ENCODE data around the gene SOD3.

Gene SOD3

GRCh38 chr4:24794916-24795665 is at the start of gene SOD3:
TSS of gene SOD3 (plus strand) at chr4:24795573. CDS start at chr4:24799522, 3,949 bp downstream.
- DNase-seq (ENCODE audit: low read depth in 1 of 2, low spot score in 1 of 2), result no peak

GRCh38 chr4:24747234-24747975 is 48.0 kb upstream of the SOD3 start:
- no peak for DNase-seq (ENCODE audit: low read depth in 1 of 2, low spot score in 1 of 2)

GRCh38 chr4:24748023-24748422 is 47.4 kb upstream of the SOD3 start:
- DNase-seq (ENCODE audit: low read depth in 1 of 2, low spot score in 1 of 2), result no peak

GRCh38 chr4:24748758-24749350 is 46.5 kb upstream of the SOD3 start:
- DNase-seq (ENCODE audit: low read depth in 1 of 2, low spot score in 1 of 2), result no peak

- no peak for DNase-seq (ENCODE audit: low read depth in 1 of 2, low spot score in 1 of 2)
Observed at GRCh38 chr4:24750106-24750505, 45.3 kb upstream of the SOD3 start.

- no peak for DNase-seq (ENCODE audit: low read depth in 1 of 2, low spot score in 1 of 2)
Observed at GRCh38 chr4:24751926-24752539, 43.3 kb upstream of the SOD3 start.

GRCh38 chr4:24753519-24753918 is 41.9 kb upstream of the SOD3 start:
- no peak for DNase-seq (ENCODE audit: low read depth in 1 of 2, low spot score in 1 of 2)

GRCh38 chr4:24754571-24754970 is 40.8 kb upstream of the SOD3 start:
- no peak for DNase-seq (ENCODE audit: low read depth in 1 of 2, low spot score in 1 of 2)

- no peak for DNase-seq (ENCODE audit: low read depth in 1 of 2, low spot score in 1 of 2)
Observed at GRCh38 chr4:24763631-24764297, 31.6 kb upstream of the SOD3 start.

GRCh38 chr4:24764345-24764744 is 31.0 kb upstream of the SOD3 start:
- DNase-seq (ENCODE audit: low read depth in 1 of 2, low spot score in 1 of 2), result no peak

- no peak for DNase-seq (ENCODE audit: low read depth in 1 of 2, low spot score in 1 of 2)
Observed at GRCh38 chr4:24765376-24765988, 29.9 kb upstream of the SOD3 start.

GRCh38 chr4:24768006-24768405 is 27.4 kb upstream of the SOD3 start:
- DNase-seq (ENCODE audit: low read depth in 1 of 2, low spot score in 1 of 2), result no peak

- DNase-seq (ENCODE audit: low read depth in 1 of 2, low spot score in 1 of 2), result no peak
Observed at GRCh38 chr4:24768604-24769003, 26.8 kb upstream of the SOD3 start.

GRCh38 chr4:24769571-24769970 is 25.8 kb upstream of the SOD3 start:
- no peak for DNase-seq (ENCODE audit: low read depth in 1 of 2, low spot score in 1 of 2)

- DNase-seq (ENCODE audit: low read depth in 1 of 2, low spot score in 1 of 2), result no peak
Observed at GRCh38 chr4:24770032-24770584, 25.3 kb upstream of the SOD3 start.

GRCh38 chr4:24770667-24771066 is 24.7 kb upstream of the SOD3 start:
- DNase-seq (ENCODE audit: low read depth in 1 of 2, low spot score in 1 of 2), result no peak

- no peak for DNase-seq (ENCODE audit: low read depth in 1 of 2, low spot score in 1 of 2)
Observed at GRCh38 chr4:24771241-24771640, 24.1 kb upstream of the SOD3 start.

- no peak for DNase-seq (ENCODE audit: low read depth in 1 of 2, low spot score in 1 of 2)
Observed at GRCh38 chr4:24772061-24772705, 23.2 kb upstream of the SOD3 start.

- DNase-seq (ENCODE audit: low read depth in 1 of 2, low spot score in 1 of 2), result no peak
Observed at GRCh38 chr4:24772952-24773351, 22.4 kb upstream of the SOD3 start.

GRCh38 chr4:24774452-24774851 is 20.9 kb upstream of the SOD3 start:
- no peak for DNase-seq (ENCODE audit: low read depth in 1 of 2, low spot score in 1 of 2)
